ENCODE data around the gene DTX1. TPM values are rescaled to one million over a fixed set of nuclear protein-coding genes. Genes with fewer than 3 reads are reported as not detected.

DTX1 gene
- total and polyA plus RNA-seq, 8 donors, result 0.43 to 6.2 (median 1.9) TPM

GRCh38 chr12:113082486-113083148, 26.1 kb downstream of the DTX1 start:
- no peak overlapping the region for H3K27ac ChIP-seq
- H3K9me3 ChIP-seq, result no peaks in the 10 kb centered on the region
- H3K27me3 ChIP-seq, result peaks cover 0 to 68% (median under 1%) of the 10 kb centered on the region in 3 donors
- TF ChIP-seq CTCF (IDR thresholded peaks at IDR 0.05) (no peak), EP300 (IDR thresholded peaks at IDR 0.05) (no peak), POLR2AphosphoS5 (IDR thresholded peaks at IDR 0.05) (no peak), POLR2A (IDR thresholded peaks at IDR 0.05) (no peak)
- intact Hi-C loops (cut with DNase I; ENCODE audit: low total_unique reads), result no loop called here
- no peak overlapping the region for H3K4me3 ChIP-seq
- no peaks in the 10 kb centered on the region for H3K36me3 ChIP-seq
- 82 to 89% (median 83%) methylated on average over 9 of the region's 9 CpGs for WGBS, 5 donors
- no peak for DNase-seq
- H3K4me1 ChIP-seq, result peaks cover 0 to 12% (median 0%) of the 10 kb centered on the region in 4 donors

GRCh38 chr12:113083863-113084435, 27.4 kb downstream of the DTX1 start:
- no peaks in the 10 kb centered on the region for H3K36me3 ChIP-seq
- H3K4me3 ChIP-seq, result no peak overlapping the region
- no peaks in the 10 kb centered on the region for H3K9me3 ChIP-seq
- 79 to 89% (median 85%) methylated on average over 9 to 11 of the region's 11 CpGs for WGBS, 5 donors
- no peak overlapping the region for H3K27ac ChIP-seq
- H3K4me1 ChIP-seq, result peaks cover 0 to 12% (median 0%) of the 10 kb centered on the region in 4 donors
- intact Hi-C loops (cut with DNase I; ENCODE audit: low total_unique reads), result no loop called here
- H3K27me3 ChIP-seq, result peaks cover 0 to 67% (median 0%) of the 10 kb centered on the region in 3 donors
- DNase-seq, result peak in 1 of 2 donors; percentile 41
- TF ChIP-seq CTCF (IDR thresholded peaks at IDR 0.05), result no peak
- no peak for TF ChIP-seq POLR2A (IDR thresholded peaks at IDR 0.05)
- TF ChIP-seq POLR2AphosphoS5 (IDR thresholded peaks at IDR 0.05), result no peak
- no peak for TF ChIP-seq EP300 (IDR thresholded peaks at IDR 0.05)

DNA sequence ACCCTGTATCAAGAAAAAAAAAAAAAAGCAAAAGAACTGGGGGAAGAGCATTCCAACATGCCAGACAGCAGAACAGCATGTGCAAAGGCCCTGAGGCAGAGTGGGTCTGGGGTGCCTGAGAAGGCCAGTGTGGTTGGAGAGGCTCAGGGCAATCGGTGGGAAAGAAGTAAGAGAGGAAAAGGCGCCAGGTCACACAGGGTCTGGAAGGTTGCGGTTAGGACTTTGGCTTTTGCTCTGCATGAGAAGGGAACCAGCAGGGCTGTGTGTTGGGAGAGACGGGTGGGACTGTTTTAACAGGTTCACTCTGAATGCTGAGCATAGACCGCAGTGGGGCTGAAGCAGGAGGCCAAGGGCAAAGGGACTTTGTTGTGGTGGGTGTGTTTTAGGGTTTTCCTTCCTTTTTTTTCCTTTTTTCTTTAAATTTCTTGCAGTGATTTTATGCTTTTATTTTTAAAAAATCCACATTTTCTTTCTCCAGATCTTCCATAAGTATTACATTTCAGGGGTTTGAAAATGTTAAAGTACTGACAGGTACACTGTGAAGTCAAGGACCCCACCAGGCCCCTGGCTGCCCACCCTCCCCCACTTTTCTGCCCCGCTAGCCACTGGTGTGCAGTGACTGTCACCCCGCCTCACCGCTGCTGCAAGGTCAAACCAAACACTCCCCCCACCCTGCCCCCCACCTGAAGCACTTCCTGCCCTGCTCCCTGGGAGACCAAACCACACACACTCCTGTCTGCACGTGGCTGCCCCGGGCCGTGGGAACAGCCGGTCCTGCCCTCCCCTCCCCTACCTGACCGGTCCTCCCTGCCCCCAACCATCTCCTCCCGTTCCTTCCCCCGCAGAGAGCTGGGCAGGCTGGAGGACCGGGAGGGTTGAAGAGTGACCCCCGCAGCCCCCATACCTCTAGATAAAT, 30.0 kb downstream of the DTX1 start:
- no peak for TF ChIP-seq POLR2A (IDR thresholded peaks at IDR 0.05)
- H3K9me3 ChIP-seq, result no peaks in the 10 kb centered on the region
- no peak overlapping the region for H3K4me3 ChIP-seq
- no peak overlapping the region for H3K27ac ChIP-seq
- peak in 1 of 2 donors; percentile 65 for DNase-seq
- peaks cover 0 to 65% (median 0%) of the 10 kb centered on the region in 3 donors for H3K27me3 ChIP-seq
- intact Hi-C loops (cut with DNase I; ENCODE audit: low total_unique reads), result no loop called here
- no peaks in the 10 kb centered on the region for H3K36me3 ChIP-seq
- 26 to 34% (median 32%) methylated on average over 14 to 17 of the region's 17 CpGs for WGBS, 5 donors
- H3K4me1 ChIP-seq, result peaks cover 0 to 12% (median 0%) of the 10 kb centered on the region in 4 donors

- TF ChIP-seq POLR2AphosphoS5 (IDR thresholded peaks at IDR 0.05) (no peak), EP300 (IDR thresholded peaks at IDR 0.05) (no peak), CTCF (IDR thresholded peaks at IDR 0.05) (no peak), POLR2A (IDR thresholded peaks at IDR 0.05) (no peak)
- WGBS, 5 donors, result 50 to 68% (median 61%) methylated on average over 5 of the region's 5 CpGs
- H3K27ac ChIP-seq, result no peak overlapping the region
- peaks cover 0 to 12% (median 0%) of the 10 kb centered on the region in 4 donors for H3K4me1 ChIP-seq
- no peaks in the 10 kb centered on the region for H3K9me3 ChIP-seq
- H3K4me3 ChIP-seq, result no peak overlapping the region
- intact Hi-C loops (cut with DNase I; ENCODE audit: low total_unique reads), result no loop called here
- peaks cover 0 to 65% (median 0%) of the 10 kb centered on the region in 3 donors for H3K27me3 ChIP-seq
- no peaks in the 10 kb centered on the region for H3K36me3 ChIP-seq
- no peak for DNase-seq
Observed at GRCh38 chr12:113087193-113087592, 30.7 kb downstream of the DTX1 start.

Data from stomach (tissue), 9 donors.